Cortex of kidney (tissue), 1 donor: ENCODE results near the gene BMPER.

Experiments
- DNase-seq: peaks from one replicate; lab custom pipeline; 2025; lab: John Stamatoyannopoulos, UW

The BMPER gene

GRCh38 chr7:33888166-33888565 is 17.2 kb upstream of the BMPER start:
- DNase-seq: no peak

GRCh38 chr7:33892945-33893344 is 12.4 kb upstream of the BMPER start:
- DNase-seq: no peak

- DNase-seq: no peak
Observed at GRCh38 chr7:33893377-33893776, 12.0 kb upstream of the BMPER start.

- no peak for DNase-seq
Observed at GRCh38 chr7:33895025-33895804, 10.1 kb upstream of the BMPER start.

GRCh38 chr7:33900501-33900900 is 4.8 kb upstream of the BMPER start:
- DNase-seq: no peak

GRCh38 chr7:33901199-33901598 is 4.1 kb upstream of the BMPER start:
- DNase-seq: no peak

GRCh38 chr7:33901847-33902246 is 3.5 kb upstream of the BMPER start:
- no peak for DNase-seq

- DNase-seq: no peak
Observed at GRCh38 chr7:33902746-33903145, 2.6 kb upstream of the BMPER start.

GRCh38 chr7:33903791-33904680 is 1.3 kb upstream of the BMPER start:
- no peak for DNase-seq

- DNase-seq: no peak
Observed at GRCh38 chr7:33904681-33905388, 504 bp upstream of the BMPER start.

- DNase-seq: no peak
Observed at GRCh38 chr7:33906697-33907096, 1.4 kb downstream of the BMPER start.

GRCh38 chr7:33907625-33908024 is 2.3 kb downstream of the BMPER start:
- DNase-seq: no peak

- no peak for DNase-seq
Observed at GRCh38 chr7:33909318-33909717, 4.0 kb downstream of the BMPER start.

- no peak for DNase-seq
Observed at GRCh38 chr7:33909755-33910154, 4.4 kb downstream of the BMPER start.

GRCh38 chr7:33910756-33911155 is 5.4 kb downstream of the BMPER start:
- no peak for DNase-seq

- DNase-seq: no peak
Observed at GRCh38 chr7:33916357-33917081, 11.2 kb downstream of the BMPER start.

GRCh38 chr7:33917661-33918060 is 12.3 kb downstream of the BMPER start:
- DNase-seq: no peak

GRCh38 chr7:33918438-33919143 is 13.3 kb downstream of the BMPER start:
- DNase-seq: no peak

- no peak for DNase-seq
Observed at GRCh38 chr7:33919449-33919848, 14.1 kb downstream of the BMPER start.

GRCh38 chr7:33921216-33921938 is 16.0 kb downstream of the BMPER start:
- no peak for DNase-seq

- DNase-seq: no peak
Observed at GRCh38 chr7:33922820-33923219, 17.5 kb downstream of the BMPER start.
